Stimulated activated CD8-positive, alpha-beta memory T cell treated with anti-CD3 and anti-CD28 coated beads, Interleukin-12 subunit alpha, Interleukin-12 subunit beta, amount 100 ng/mL, for 1 hour (primary cell): ENCODE results near the gene ARHGAP18.
A peak's percentile ranks its signal among the peaks of the same experiment; 100 is the strongest.

ENCODE experiments used
- DNase-seq: peaks from one replicate; pipeline ENCODE4 v3.0.0-alpha.2; 2020; ENCODE audit warnings: low read depth

Gene ARHGAP18

DNA sequence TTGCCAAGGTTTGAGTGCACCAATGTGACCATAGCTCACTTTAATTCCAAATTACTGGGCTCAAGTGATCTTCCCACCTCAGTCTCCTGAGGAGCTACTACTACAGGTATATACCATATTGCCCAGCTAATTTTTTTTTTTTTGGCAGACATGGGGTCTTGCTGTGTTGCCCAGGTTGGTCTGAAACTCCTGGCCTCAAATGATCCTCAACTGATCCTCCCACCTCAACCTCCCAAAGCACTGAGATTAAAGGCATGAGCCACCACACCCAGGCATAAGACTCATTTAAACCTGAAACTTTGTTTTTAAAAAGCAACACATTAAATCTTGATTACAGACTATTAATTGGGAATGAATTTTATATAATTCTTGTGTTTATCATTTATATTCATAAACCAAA, 67.7 kb downstream of the ARHGAP18 start:
- DNase-seq = no peak

GRCh38 chr6:129641344-129641743, 68.6 kb downstream of the ARHGAP18 start:
- no peak for DNase-seq

GRCh38 chr6:129638686-129639085, 71.3 kb downstream of the ARHGAP18 start:
- DNase-seq = no peak

DNA sequence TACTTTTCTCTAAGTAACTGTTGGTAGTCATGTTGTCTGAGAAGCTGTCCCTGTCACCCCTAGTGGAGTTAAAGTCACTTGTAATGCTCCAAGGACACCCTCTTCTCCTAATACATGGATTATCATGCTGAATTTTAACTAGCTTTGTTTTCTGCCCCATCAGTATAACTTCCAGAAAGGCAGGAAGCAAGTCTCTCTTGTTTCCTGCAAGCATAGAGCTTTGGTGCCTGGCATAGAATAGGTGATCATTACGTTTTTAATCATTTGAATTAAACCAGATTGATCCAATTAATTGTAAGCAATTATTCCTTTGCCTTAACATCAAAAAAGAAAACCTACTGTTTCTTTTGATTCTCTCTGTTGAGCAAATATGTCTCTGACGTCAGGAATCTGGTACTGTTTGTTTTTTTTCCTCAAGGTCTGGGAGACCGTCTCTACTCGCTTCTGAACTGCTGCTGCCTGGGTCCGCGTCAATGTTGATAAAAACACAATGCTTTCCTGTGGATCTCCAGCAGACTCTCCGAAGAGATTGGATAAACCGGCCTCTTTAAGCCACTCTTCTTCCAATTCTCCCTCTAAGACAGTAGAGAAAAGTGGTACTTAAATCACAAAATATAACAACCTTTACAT, 71.8 kb downstream of the ARHGAP18 start:
- no peak for DNase-seq

DNA sequence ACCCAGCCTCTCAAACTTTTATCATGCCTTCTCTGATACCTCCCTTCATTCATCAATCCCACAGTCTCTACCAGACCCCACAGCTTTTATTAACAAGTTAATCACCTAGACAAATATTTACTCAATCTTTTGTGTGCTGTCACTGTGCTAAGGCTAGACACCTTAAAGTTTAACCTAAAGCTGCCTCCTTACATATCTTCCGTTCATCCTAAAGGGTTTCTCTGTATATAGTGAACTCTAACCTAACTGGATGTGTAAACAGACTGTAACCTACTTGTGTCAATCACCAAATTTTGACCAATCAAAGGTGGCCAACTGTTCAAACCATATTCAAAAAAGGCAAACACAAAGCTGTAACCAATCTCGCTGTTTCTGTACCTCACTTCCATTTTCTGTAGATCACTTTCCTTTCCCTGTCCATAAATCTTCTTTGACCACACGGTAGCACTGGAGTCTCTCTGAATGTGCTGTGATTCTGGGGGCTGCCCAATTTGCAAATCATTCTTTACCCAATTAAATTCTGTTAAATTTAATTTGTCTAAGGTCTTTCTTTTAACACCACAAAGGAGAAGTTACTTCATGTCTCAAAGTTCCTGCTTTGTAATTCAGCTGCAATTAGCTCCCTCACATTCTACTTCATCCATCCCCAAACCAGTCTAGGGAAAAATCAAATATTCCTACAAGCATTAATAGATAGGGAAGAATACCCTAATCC, 72.5 kb downstream of the ARHGAP18 start:
- DNase-seq = no peak

GRCh38 chr6:129635396-129636130, 74.4 kb downstream of the ARHGAP18 start:
- DNase-seq = no peak

- no peak for DNase-seq
These were observed 75.4 kb downstream of the ARHGAP18 start for GRCh38 chr6:129634411-129635230.

GRCh38 chr6:129633529-129633928, 76.4 kb downstream of the ARHGAP18 start:
- DNase-seq = no peak

DNA sequence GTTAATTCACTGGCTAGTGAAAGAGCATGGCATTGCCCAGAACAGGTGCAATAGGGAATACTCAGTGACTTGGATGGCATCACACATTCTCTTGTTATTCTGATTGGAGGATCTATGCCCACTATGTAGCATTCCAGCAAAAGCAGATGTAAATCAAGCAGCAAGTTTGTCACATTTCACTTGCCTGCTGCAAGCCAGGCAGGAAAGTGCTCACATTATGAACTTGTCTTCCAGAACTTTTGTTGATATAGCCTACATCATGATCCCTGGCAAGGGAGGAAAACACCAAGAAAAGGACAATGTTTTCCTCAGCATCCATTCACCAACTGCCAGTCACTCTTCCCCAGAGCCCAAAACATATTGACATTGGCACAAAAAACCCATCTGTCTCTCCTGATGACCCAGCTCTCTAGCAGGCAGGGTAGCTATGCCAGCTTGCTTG, 77.8 kb downstream of the ARHGAP18 start:
- DNase-seq = no peak

DNA sequence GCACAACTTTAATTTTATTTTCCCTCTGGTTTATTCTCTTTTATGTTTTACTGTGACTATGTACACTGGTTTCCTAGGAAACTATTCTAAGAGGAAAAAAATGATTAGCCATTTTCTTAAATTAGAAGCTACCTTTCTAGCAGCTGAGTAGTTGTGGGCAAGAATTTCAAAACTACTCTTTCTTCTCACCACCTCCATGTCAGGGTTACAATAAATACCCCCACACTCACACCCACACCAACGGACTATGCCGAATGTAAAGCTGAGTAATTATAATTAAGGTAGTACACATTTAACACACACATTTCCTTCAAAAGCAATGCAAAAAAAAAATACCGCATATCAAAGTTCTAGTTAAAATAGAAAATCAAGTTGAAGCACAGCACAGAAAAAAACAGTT, 78.9 kb downstream of the ARHGAP18 start:
- no peak for DNase-seq

DNA sequence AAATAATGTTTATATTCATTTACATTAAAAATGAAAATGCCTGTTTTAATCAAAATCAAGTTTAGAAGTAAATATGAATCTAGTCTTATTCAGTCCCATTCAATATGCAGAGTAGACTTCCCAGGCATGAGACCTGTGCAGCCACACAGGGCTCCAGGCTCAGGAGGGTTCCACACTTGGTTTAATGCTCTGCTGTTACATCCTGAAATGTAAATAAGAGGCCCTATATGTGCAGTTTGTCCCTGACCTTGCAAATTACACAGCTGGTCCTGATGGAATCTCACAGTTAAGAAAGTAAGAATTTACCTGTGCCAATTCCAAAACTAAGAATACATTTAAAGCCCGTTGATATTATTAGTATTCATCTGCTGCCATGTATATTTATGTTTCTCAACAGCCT, 79.4 kb downstream of the ARHGAP18 start:
- no peak for DNase-seq

- no peak for DNase-seq
These were observed 81.7 kb downstream of the ARHGAP18 start for GRCh38 chr6:129628101-129628815.

DNA sequence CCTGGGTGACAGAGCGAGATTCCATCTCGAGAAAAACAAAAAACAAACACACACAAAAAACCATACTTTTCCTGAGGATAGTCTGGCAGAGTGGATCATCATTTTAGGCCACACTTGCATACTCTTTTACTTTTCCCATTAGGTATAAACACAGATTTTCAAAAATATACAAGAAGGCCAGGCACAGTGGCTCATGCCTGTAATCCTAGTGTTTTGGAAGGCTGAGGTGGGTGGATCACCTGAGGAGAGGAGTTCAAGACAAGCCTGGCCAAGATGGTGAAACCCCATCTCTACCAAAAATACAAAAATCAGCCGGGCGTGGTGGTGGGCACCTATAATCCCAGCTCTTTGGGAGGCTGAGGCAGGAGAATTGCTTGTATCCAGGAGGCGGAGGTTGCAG, 85.5 kb downstream of the ARHGAP18 start:
- DNase-seq = no peak

DNA sequence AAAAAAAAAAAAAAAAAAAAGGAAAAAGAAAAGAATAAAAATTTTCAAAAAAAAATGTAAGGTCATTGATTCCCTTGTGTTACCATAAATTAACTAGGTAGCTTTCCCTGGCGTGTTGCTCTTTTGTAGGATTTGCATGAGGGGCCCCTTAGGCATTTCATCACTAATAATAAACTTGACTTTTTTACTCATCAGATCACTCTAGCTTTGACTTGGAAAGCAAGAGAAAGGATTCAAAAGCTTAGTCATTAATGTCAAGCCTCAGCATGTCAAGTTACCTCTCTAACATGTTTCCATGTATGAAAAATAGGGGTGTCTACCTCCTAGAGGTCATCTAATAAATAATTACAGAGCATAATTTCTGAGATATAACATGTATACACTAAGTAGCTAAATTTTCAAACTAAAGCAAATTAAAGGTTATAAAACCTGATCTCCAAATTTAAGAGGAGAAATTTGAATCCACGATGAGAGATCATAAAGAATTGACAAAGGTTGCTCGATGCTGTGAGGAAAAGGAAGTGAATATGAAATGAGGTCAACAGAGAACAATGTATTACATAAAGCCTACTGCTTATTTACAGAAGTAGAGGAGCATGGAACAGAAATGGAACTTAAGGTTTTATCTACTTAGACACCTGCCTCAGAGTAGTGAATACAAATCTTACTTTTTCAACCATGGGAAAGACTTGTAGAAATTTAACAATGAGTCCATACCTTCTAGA, 86.8 kb downstream of the ARHGAP18 start:
- no peak for DNase-seq

GRCh38 chr6:129621252-129621651, 88.7 kb downstream of the ARHGAP18 start:
- peak; percentile 7 for DNase-seq

DNA sequence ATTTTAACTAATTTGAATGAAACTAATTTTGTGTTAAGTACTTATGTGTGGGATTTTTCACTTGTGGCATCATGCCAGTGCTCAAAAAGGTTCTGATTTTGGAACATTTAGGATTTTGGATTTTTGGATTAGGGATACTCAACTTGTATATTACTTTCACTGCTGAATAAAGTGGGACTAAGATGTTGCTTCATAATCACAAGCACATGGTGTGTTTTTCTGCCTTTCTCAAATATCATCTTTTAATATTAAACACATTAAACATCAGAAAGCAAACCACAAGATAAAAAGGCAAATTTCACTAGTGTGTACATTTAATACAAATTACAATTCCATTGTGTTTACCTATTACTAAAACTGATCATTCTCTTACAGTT, 89.8 kb downstream of the ARHGAP18 start:
- DNase-seq = no peak

DNA sequence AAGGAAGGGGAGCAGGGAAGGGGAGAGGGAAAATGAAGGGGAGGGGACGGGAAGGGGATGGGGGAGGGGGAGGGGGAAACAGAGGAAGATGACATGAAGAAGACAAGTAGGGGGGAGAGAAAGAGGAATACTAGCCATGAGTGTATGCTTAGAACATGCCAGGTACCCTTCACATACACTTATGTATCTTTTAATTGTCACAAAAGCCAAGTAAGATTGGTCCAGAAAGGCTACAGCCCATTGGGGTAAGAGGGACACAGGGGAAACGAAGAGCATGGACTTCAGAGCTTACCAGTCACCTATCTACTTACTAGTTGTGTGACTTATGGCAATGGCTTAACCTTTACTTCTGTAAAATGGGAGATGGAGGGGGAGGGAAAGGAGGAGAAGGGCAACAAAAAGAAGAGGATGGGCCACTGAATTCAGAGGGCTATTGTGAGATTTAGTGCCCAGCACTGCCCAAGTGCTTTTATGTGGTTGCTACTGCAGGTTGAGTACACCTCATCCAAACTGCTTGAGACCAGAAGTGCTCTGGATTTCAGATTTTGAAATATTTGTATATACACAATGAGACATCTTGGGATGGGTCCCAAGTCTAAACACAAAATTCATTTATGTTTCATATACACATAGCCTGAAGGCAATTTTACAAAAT, 90.3 kb downstream of the ARHGAP18 start:
- DNase-seq = no peak

GRCh38 chr6:129617986-129618385, 92.0 kb downstream of the ARHGAP18 start:
- DNase-seq = no peak

- no peak for DNase-seq
These were observed 94.5 kb downstream of the ARHGAP18 start for GRCh38 chr6:129615496-129615895.

DNA sequence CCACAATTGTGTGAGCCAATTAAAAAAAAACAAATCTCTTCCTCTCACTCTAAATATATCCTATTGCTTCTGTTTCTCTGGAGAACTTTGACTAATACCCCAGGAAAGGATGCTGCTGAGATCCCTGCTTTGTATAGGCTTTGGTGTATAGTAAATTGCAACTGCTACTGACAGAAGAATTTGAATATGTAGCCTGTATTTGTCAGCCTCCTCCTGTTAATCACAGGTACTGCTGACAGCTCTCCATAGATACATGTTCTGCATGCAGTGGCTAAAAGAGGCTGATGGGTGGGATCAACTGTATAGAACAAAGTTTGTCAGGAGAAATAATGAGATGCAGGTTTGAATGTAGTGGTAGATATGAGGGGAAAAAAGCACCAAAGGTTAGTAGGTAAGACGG, 95.0 kb downstream of the ARHGAP18 start:
- DNase-seq = no peak
